Muscle of leg (tissue), 16 donors: ENCODE data around the gene GRK7. TPM values are rescaled to one million over a fixed set of nuclear protein-coding genes. Genes with fewer than 3 reads are reported as not detected.

Experiments used
- DNase-seq: peaks from one replicate; pipeline ENCODE4 v3.0.0; 2013
- H3K27ac ChIP-seq: one replicate; pipeline ENCODE4 v1.5.1; 2013; ENCODE audit warnings: mild to moderate bottlenecking, low read length, control low read depth
- H3K27me3 ChIP-seq: one replicate; pipeline ENCODE4 v1.6.1; 2013; ENCODE audit warnings: low read length; ENCODE audit not compliant: control insufficient read depth, insufficient read depth
- H3K36me3 ChIP-seq: one replicate; pipeline ENCODE4 v1.6.1; 2013; ENCODE audit warnings: low read length; ENCODE audit not compliant: control insufficient read depth, insufficient read depth
- H3K4me1 ChIP-seq: one replicate; pipeline ENCODE4 v1.6.1; 2013; ENCODE audit warnings: low read length; ENCODE audit not compliant: control insufficient read depth, insufficient read depth
- H3K4me3 ChIP-seq: one replicate; pipeline ENCODE4 v1.5.1; 2013; ENCODE audit warnings: low read length, control low read depth
- H3K9me3 ChIP-seq: replicated peaks from 2 replicates; pipeline ENCODE4 v1.6.1; 2013; ENCODE audit warnings: low read depth, low read length; ENCODE audit not compliant: control insufficient read depth
- WGBS: methylation state at CpG from one replicate; pipeline ENCODE4 v1.1.5; 2013; ENCODE audit warnings: missing lambda C conversion rate; ENCODE audit not compliant: insufficient coverage; 5-methylcytosine and 5-hydroxymethylcytosine counted together
- long read RNA-seq, 11 donors: transcript quantifications; one replicate each; lab custom pipeline, GENCODE V29; 2026
- polyA plus RNA-seq, 8 donors: library from polyadenylated mRNA; unstranded; fragments of 120-200 nt; gene quantifications; one replicate each; pipeline versions ENCODE4 v1.2.1 to v1.2.3, GENCODE V29; 2013; ENCODE audit warnings: inconsistent platforms in 1 of 8, low replicate concordance in 1 of 8; ENCODE audit not compliant: insufficient read length in 8 of 8, insufficient read depth in 1 of 8
- total RNA-seq: library from RNA; stranded (reverse); fragments of 120-200 nt; gene quantifications from one replicate; pipeline ENCODE4 v1.2.4, GENCODE V29; 2013

GRK7 gene
- total RNA-seq, result 0.04 TPM
- under 1 TPM in 4 of 8 donors, not detected in 4; 0.04 to 0.13 (median 0.06) TPM for polyA plus RNA-seq
- long read RNA-seq, donor 1, result 0 reads
- long read RNA-seq, donor 2, result 0 reads
- long read RNA-seq, donor 3, result 0 reads
- long read RNA-seq, donor 4, result 0 reads
- long read RNA-seq, donor 5, result 0 reads
- long read RNA-seq, donor 6, result 0 reads
- long read RNA-seq, donor 7, result 0 reads
- long read RNA-seq, donor 8, result 0 reads
- long read RNA-seq, donor 9, result 0 reads
- long read RNA-seq, donor 10, result 0 reads
- long read RNA-seq, donor 11, result 0 reads

DNA sequence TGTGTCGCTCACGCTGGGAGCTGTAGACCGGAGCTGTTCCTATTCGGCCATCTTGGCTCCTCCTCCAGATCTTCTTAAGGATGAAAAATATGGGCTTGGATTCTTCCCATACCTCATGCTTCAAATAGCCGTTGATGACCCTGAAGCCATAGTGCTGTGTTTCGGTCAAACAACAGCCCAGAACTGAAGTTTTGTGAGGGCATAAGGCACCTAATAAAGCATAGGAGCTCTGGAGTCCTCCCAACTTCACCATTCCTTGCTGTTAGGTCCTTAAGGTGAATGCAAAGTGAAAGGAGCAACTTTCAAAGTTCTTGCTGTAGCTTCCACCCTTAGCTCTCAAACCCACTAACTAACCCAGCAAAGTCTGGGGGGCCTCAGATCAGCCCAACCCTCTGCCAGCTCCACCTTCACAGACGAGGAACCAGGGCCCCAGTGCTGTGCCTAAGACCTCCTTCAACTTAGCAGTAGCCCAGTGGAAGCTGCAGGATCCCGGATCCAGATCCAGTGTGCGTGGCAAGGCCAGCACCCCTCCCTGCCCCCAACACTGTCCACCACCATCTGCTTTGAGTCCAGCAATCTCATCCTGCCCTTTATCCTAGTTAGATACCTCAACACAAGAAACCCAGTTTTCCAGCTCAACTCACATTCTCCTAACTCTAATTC is at the start of gene GRK7:
TSS of gene GRK7 (plus strand) at position 321 of the 663 bp plus-strand sequence. CDS start 14,877 bp downstream, outside the sequence.
- H3K27ac ChIP-seq, result no peak within 1 kb of the TSS
- no peaks in the 10 kb centered on the region for H3K9me3 ChIP-seq
- no peak for DNase-seq
- H3K4me1 ChIP-seq, result peaks cover 3% of the 10 kb centered on the region
- H3K27me3 ChIP-seq, result no peaks in the 10 kb centered on the region
- no peak within 1 kb of the TSS for H3K4me3 ChIP-seq
- H3K36me3 ChIP-seq, result no peaks in the 10 kb centered on the region
- WGBS, result 90% methylated on average over 3 of the region's 9 CpGs

DNA sequence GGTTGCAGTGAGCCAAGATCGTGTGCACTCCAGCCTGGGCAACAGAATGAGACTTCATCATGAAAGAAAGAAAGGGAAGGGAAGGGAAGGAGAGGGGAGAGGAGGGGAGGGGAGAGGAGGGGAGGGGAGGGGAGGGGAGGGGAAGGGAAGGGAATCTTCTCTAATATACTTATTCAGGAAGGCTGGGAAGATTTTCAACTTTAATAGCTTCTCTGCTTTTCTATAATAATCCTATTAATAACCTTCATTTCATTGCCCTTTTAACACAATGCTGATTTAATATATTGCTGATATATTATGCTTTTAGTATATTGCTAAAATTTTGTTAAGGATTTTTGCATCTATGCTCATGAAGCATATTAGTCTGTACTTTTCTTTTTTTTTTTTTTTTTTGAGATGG is 48.5 kb upstream of the GRK7 start:
- Histone ChIP-seq H3K4me3 (no peak overlapping the region), H3K9me3 (peaks cover 3% of the 10 kb centered on the region), H3K4me1 (no peaks in the 10 kb centered on the region), H3K27ac (no peak overlapping the region), H3K27me3 (no peaks in the 10 kb centered on the region), H3K36me3 (no peaks in the 10 kb centered on the region)
- WGBS, result no CpG with 5 or more reads among the region's 1 CpG
- no peak for DNase-seq

GRCh38 chr3:141722081-141722480 is 41.1 kb upstream of the GRK7 start:
- Histone ChIP-seq H3K4me3 (no peak overlapping the region), H3K27ac (no peak overlapping the region), H3K9me3 (no peaks in the 10 kb centered on the region), H3K27me3 (no peaks in the 10 kb centered on the region), H3K36me3 (no peaks in the 10 kb centered on the region), H3K4me1 (no peaks in the 10 kb centered on the region)
- WGBS, result no CpG with 5 or more reads among the region's 2 CpGs
- DNase-seq, result no peak

- no peaks in the 10 kb centered on the region for H3K27me3 ChIP-seq
- no peak for DNase-seq
- no peaks in the 10 kb centered on the region for H3K36me3 ChIP-seq
- H3K4me3 ChIP-seq, result no peak overlapping the region
- no peak overlapping the region for H3K27ac ChIP-seq
- no peaks in the 10 kb centered on the region for H3K9me3 ChIP-seq
- WGBS, result no CpG with 5 or more reads among the region's 2 CpGs
- no peaks in the 10 kb centered on the region for H3K4me1 ChIP-seq
Observed at GRCh38 chr3:141722648-141723047, 40.6 kb upstream of the GRK7 start.

- no peaks in the 10 kb centered on the region for H3K36me3 ChIP-seq
- no peaks in the 10 kb centered on the region for H3K4me1 ChIP-seq
- H3K9me3 ChIP-seq, result no peaks in the 10 kb centered on the region
- no peak overlapping the region for H3K27ac ChIP-seq
- H3K4me3 ChIP-seq, result no peak overlapping the region
- H3K27me3 ChIP-seq, result no peaks in the 10 kb centered on the region
- DNase-seq, result no peak
Observed at GRCh38 chr3:141723255-141723654, 40.0 kb upstream of the GRK7 start.

- no peak for DNase-seq
- 75% methylated on average over 1 of the region's 1 CpG for WGBS
- Histone ChIP-seq H3K9me3 (no peaks in the 10 kb centered on the region), H3K27me3 (no peaks in the 10 kb centered on the region), H3K4me3 (no peak overlapping the region), H3K36me3 (no peaks in the 10 kb centered on the region), H3K4me1 (no peaks in the 10 kb centered on the region), H3K27ac (no peak overlapping the region)
Observed at GRCh38 chr3:141724186-141724585, 39.0 kb upstream of the GRK7 start.

GRCh38 chr3:141725036-141725435 is 38.2 kb upstream of the GRK7 start:
- DNase-seq, result no peak
- H3K27me3 ChIP-seq, result no peaks in the 10 kb centered on the region
- no peak overlapping the region for H3K27ac ChIP-seq
- no peaks in the 10 kb centered on the region for H3K36me3 ChIP-seq
- H3K4me3 ChIP-seq, result no peak overlapping the region
- H3K9me3 ChIP-seq, result no peaks in the 10 kb centered on the region
- H3K4me1 ChIP-seq, result no peaks in the 10 kb centered on the region
- WGBS, result 78% methylated on average over 4 of the region's 4 CpGs

DNA sequence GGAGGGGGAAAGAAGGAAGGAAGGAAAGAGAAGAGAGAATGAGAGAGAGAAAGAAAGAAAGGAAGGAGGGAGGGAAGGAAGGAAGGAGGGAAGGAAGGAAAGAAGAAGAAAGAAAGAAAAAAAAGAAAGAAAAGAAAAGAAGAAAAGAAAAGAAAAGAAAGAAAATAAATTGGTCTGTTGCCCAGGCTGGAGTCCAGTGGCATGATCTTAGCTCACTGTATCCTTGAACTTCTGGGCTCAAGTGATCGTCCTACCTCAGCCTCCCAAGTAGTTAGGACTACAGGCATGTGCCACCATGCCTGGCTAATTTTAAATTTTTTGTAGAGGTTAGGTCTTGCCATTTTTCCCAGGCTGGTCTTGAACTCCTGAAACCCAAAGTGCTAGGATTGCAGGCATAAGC is 36.7 kb upstream of the GRK7 start:
- H3K27ac ChIP-seq, result no peak overlapping the region
- no peaks in the 10 kb centered on the region for H3K9me3 ChIP-seq
- no CpG with 5 or more reads among the region's 1 CpG for whole genome bisulfite sequencing
- DNase-seq, result no peak
- no peaks in the 10 kb centered on the region for H3K27me3 ChIP-seq
- H3K4me3 ChIP-seq, result no peak overlapping the region
- H3K36me3 ChIP-seq, result no peaks in the 10 kb centered on the region
- no peaks in the 10 kb centered on the region for H3K4me1 ChIP-seq

GRCh38 chr3:141728355-141728892 is 34.8 kb upstream of the GRK7 start:
- Histone ChIP-seq H3K9me3 (no peaks in the 10 kb centered on the region), H3K4me1 (no peaks in the 10 kb centered on the region), H3K36me3 (no peaks in the 10 kb centered on the region), H3K4me3 (no peak overlapping the region), H3K27ac (no peak overlapping the region), H3K27me3 (no peaks in the 10 kb centered on the region)
- WGBS, result 82% methylated on average over 3 of the region's 5 CpGs
- no peak for DNase-seq

GRCh38 chr3:141729240-141729639 is 34.0 kb upstream of the GRK7 start:
- H3K4me1 ChIP-seq, result no peaks in the 10 kb centered on the region
- H3K36me3 ChIP-seq, result no peaks in the 10 kb centered on the region
- no peak overlapping the region for H3K27ac ChIP-seq
- no CpG with 5 or more reads among the region's 4 CpGs for WGBS
- H3K9me3 ChIP-seq, result no peaks in the 10 kb centered on the region
- no peak for DNase-seq
- H3K4me3 ChIP-seq, result no peak overlapping the region
- H3K27me3 ChIP-seq, result no peaks in the 10 kb centered on the region
